Mesothelial cell of epicardium (in vitro differentiated cells): ENCODE results near the gene LRIG2. TPM values are rescaled to one million over a fixed set of nuclear protein-coding genes. Genes with fewer than 3 reads are reported as not detected.
"Not testable (repeated sequence)": the region's sequence is repeated elsewhere in the genome, so short reads cannot be mapped to it uniquely, and the experiment has no call there.

ENCODE experiments used
- DNase-seq, 2 experiments: peaks; one replicate each; pipeline ENCODE4 v3.0.0; 2021; ENCODE audit warnings: low spot score in 2 of 2; ENCODE audit not compliant: unreplicated experiment in 2 of 2
- H3K27ac Mint-ChIP-seq: 2 replicates; pipeline ENCODE4 v1.8.0; 2021; ENCODE audit warnings: mixed read lengths
- H3K27me3 Mint-ChIP-seq: 2 replicates; pipeline ENCODE4 v1.8.0; 2021; ENCODE audit warnings: low read depth, mixed read lengths
- H3K36me3 Mint-ChIP-seq: 2 replicates; pipeline ENCODE4 v1.8.0; 2021; ENCODE audit warnings: mixed read lengths
- H3K4me1 Mint-ChIP-seq: 2 replicates; pipeline ENCODE4 v1.8.0; 2021; ENCODE audit warnings: mixed read lengths
- H3K4me3 Mint-ChIP-seq: 2 replicates; pipeline ENCODE4 v1.8.0; 2021; ENCODE audit warnings: mild to moderate bottlenecking, moderate library complexity, mixed read lengths
- H3K9me3 Mint-ChIP-seq: 2 replicates; pipeline ENCODE4 v1.8.0; 2021; ENCODE audit warnings: mixed read lengths
- CTCF ChIP-seq: fragments of 200-600 bp; sonication (generic); IDR thresholded peaks from one replicate; pipeline ENCODE4 v1.5.0; 2021; ENCODE audit warnings: antibody characterized with exemption; ENCODE audit not compliant: unreplicated experiment
- total RNA-seq: library from RNA; stranded (reverse); gene quantifications from 3 replicates; pipeline ENCODE4 v1.2.1, GENCODE V29; 2021

Gene LRIG2
- total RNA-seq, 1 donor from 2014 or later = 31.0 TPM

GRCh38 chr1:113042285-113043143 lies 30.5 kb upstream of the LRIG2 start:
- no peaks in the 10 kb centered on the region for H3K9me3 Mint-ChIP-seq
- H3K27ac Mint-ChIP-seq = peak overlapping the region; percentile 74
- peaks cover 35% of the 10 kb centered on the region for H3K4me1 Mint-ChIP-seq
- DNase-seq = peak in 1 of 2 experiments; percentile 42
- no peaks in the 10 kb centered on the region for H3K36me3 Mint-ChIP-seq
- H3K27me3 Mint-ChIP-seq = no peaks in the 10 kb centered on the region
- TF ChIP-seq CTCF = no peak
- no peak overlapping the region for H3K4me3 Mint-ChIP-seq

- H3K4me3 Mint-ChIP-seq = not testable (repeated sequence)
Measured at GRCh38 chr1:113043144-113043488, 29.9 kb upstream of the LRIG2 start.

GRCh38 chr1:113046569-113046968 lies 26.4 kb upstream of the LRIG2 start:
- no peak for TF ChIP-seq CTCF
- H3K36me3 Mint-ChIP-seq = no peaks in the 10 kb centered on the region
- H3K27ac Mint-ChIP-seq = no peak overlapping the region
- no peaks in the 10 kb centered on the region for H3K27me3 Mint-ChIP-seq
- peaks cover 21% of the 10 kb centered on the region for H3K4me1 Mint-ChIP-seq
- no peaks in the 10 kb centered on the region for H3K9me3 Mint-ChIP-seq
- no peak for DNase-seq
- H3K4me3 Mint-ChIP-seq = no peak overlapping the region

More at GRCh38 chr1:113043144-113043488, 29.9 kb upstream of the LRIG2 start:
- Mint-ChIP-seq H3K4me1 (peaks cover 35% of the 10 kb centered on the region), H3K27ac (peak overlapping the region; percentile 74)
- not testable (repeated sequence) for DNase-seq, H3K36me3 Mint-ChIP-seq, H3K9me3 Mint-ChIP-seq, H3K27me3 Mint-ChIP-seq

GRCh38 chr1:113048064-113048463 lies 24.9 kb upstream of the LRIG2 start:
- TF ChIP-seq CTCF = no peak
- H3K4me3 Mint-ChIP-seq = no peak overlapping the region
- H3K27me3 Mint-ChIP-seq = no peaks in the 10 kb centered on the region
- H3K27ac Mint-ChIP-seq = no peak overlapping the region
- H3K36me3 Mint-ChIP-seq = no peaks in the 10 kb centered on the region
- peaks cover 6% of the 10 kb centered on the region for H3K4me1 Mint-ChIP-seq
- H3K9me3 Mint-ChIP-seq = no peaks in the 10 kb centered on the region
- DNase-seq = no peak

GRCh38 chr1:113053344-113054126 lies 19.5 kb upstream of the LRIG2 start:
- Mint-ChIP-seq H3K27ac (no peak overlapping the region), H3K4me1 (peaks cover 2% of the 10 kb centered on the region), H3K27me3 (no peaks in the 10 kb centered on the region), H3K9me3 (no peaks in the 10 kb centered on the region), H3K36me3 (no peaks in the 10 kb centered on the region), H3K4me3 (no peak overlapping the region)
- DNase-seq = no peak
- no peak for TF ChIP-seq CTCF

GRCh38 chr1:113055570-113055969 lies 17.4 kb upstream of the LRIG2 start:
- no peaks in the 10 kb centered on the region for H3K27me3 Mint-ChIP-seq
- no peak overlapping the region for H3K4me3 Mint-ChIP-seq
- no peak for DNase-seq
- H3K9me3 Mint-ChIP-seq = no peaks in the 10 kb centered on the region
- no peaks in the 10 kb centered on the region for H3K36me3 Mint-ChIP-seq
- H3K27ac Mint-ChIP-seq = no peak overlapping the region
- TF ChIP-seq CTCF = no peak
- H3K4me1 Mint-ChIP-seq = peaks cover 14% of the 10 kb centered on the region
